Endothelial cell of umbilical vein (primary cell): ENCODE results near the gene IL4R. TPM values are rescaled to one million over a fixed set of nuclear protein-coding genes. Genes with fewer than 3 reads are reported as not detected.

Experiments used
- BruUV-seq: library from RNA; stranded (reverse); fragments of 400-500 nt; replicated peaks from 2 replicates; lab custom pipeline; 2021; lab: Mats Ljungman, UMichigan
- CTCF ChIA-PET: fragments of 300-600, 350-600 bp; sonication (Branson Sonifier 250); formaldehyde crosslinking; loops from one replicate; lab custom pipeline; 2021; ENCODE audit warnings: antibody characterized with exemption, inconsistent platforms; lab: Charles Lee
- POLR2A ChIA-PET: fragments of 300-600, 350-600 bp; sonication (Branson Sonifier 250); formaldehyde crosslinking; loops from one replicate; lab custom pipeline; 2021; ENCODE audit warnings: antibody characterized with exemption, inconsistent platforms; lab: Charles Lee
- DNase-seq: peaks from one replicate; pipeline ENCODE4 v3.0.0-alpha.2; 2011; ENCODE audit warnings: low read depth, low spot score
- FAIRE-seq: peaks from 2 replicates; lab custom pipeline; 2011; peaks lifted over from hg19 to GRCh38; lab: Jason Lieb, UNC
- H2AFZ ChIP-seq: 2 replicates; pipeline ENCODE4 v1.6.0; 2012; ENCODE audit warnings: low read depth, low read length, control low read depth, inconsistent platforms
- H3K27ac ChIP-seq: 2 replicates; pipeline ENCODE4 v1.5.1; 2011; ENCODE audit warnings: low read depth, mild to moderate bottlenecking, control low read depth, low read length, moderate library complexity; ENCODE audit not compliant: insufficient read depth
- H3K27me3 ChIP-seq, 2 experiments: 2 replicates each; pipeline versions ENCODE4 v1.6.0 to v1.6.1; 2011; ENCODE audit warnings: low read length in 2 of 2, mixed read lengths in 1 of 2; ENCODE audit not compliant: control insufficient read depth in 2 of 2, insufficient read depth in 2 of 2
- H3K36me3 ChIP-seq, 2 experiments: 2 replicates in 1 of 2; 3 replicates in 1 of 2; pipeline ENCODE4 v1.5.1; 2011; ENCODE audit warnings: low read length in 2 of 2, mild to moderate bottlenecking in 1 of 2, moderate library complexity in 1 of 2; ENCODE audit not compliant: control insufficient read depth in 2 of 2, insufficient read depth in 2 of 2; ENCODE audit errors: extremely low read depth in 1 of 2
- H3K4me1 ChIP-seq: 3 replicates; pipeline ENCODE4 v1.5.1; 2011; ENCODE audit warnings: mild to moderate bottlenecking, low read length; ENCODE audit not compliant: control insufficient read depth, insufficient read depth; ENCODE audit errors: extremely low read depth
- H3K4me2 ChIP-seq: 2 replicates; pipeline ENCODE4 v1.6.1; 2011; ENCODE audit warnings: low read length, control low read depth, mixed read lengths; ENCODE audit not compliant: insufficient read depth
- H3K4me3 ChIP-seq, 3 experiments: fragments of 200-600 bp in 1 of 3; sonication (generic), shearing (Covaris generic) in 1 of 3; replicated peaks in 1 of 3; 2 replicates each; pipeline ENCODE4 v1.5.1; 2011 to 2016; ENCODE audit warnings: control low read depth in 3 of 3, low read length in 3 of 3, mild to moderate bottlenecking in 2 of 3, inconsistent platforms in 1 of 3, low read depth in 1 of 3, moderate library complexity in 1 of 3; ENCODE audit not compliant: insufficient read depth in 1 of 3
- H3K79me2 ChIP-seq: 2 replicates; pipeline ENCODE4 v1.6.0; 2012; ENCODE audit warnings: low read length, inconsistent platforms; ENCODE audit not compliant: control insufficient read depth, insufficient read depth
- H3K9ac ChIP-seq: replicated peaks from 2 replicates; pipeline ENCODE3; 2011; ENCODE audit warnings: low read length, control low read depth; ENCODE audit not compliant: insufficient read depth; ENCODE audit errors: extremely low read depth
- H3K9me1 ChIP-seq: replicated peaks from 3 replicates; pipeline ENCODE4 v1.6.0; 2011; ENCODE audit warnings: mild to moderate bottlenecking, low read length; ENCODE audit not compliant: control insufficient read depth, insufficient read depth; ENCODE audit errors: extremely low read depth
- H3K9me3 ChIP-seq: replicated peaks from 2 replicates; pipeline ENCODE4 v1.5.1; 2012; ENCODE audit warnings: low read length, inconsistent platforms; ENCODE audit not compliant: control insufficient read depth, insufficient read depth
- H4K20me1 ChIP-seq: replicated peaks from 2 replicates; pipeline ENCODE3; 2011; ENCODE audit warnings: mild to moderate bottlenecking, low read length; ENCODE audit not compliant: control insufficient read depth, insufficient read depth; ENCODE audit errors: extremely low read depth
- EZH2 ChIP-seq: IDR thresholded peaks from 2 replicates; pipeline ENCODE4 v1.6.1; 2012; ENCODE audit warnings: borderline replicate concordance, low read depth, mild to moderate bottlenecking, moderate library complexity, low read length, inconsistent platforms; ENCODE audit not compliant: severe bottlenecking
- POLR2A ChIP-seq: IDR thresholded peaks from 2 replicates; pipeline ENCODE4 v1.6.1; 2012; ENCODE audit warnings: low read depth, mild to moderate bottlenecking, control low read depth, low read length
- dilution Hi-C: fragments of 300-500 bp; cut with MboI; formaldehyde crosslinking; loops from one replicate; pipeline ENCODE4 v1.15.0; 2019; ENCODE audit warnings: low sequenced_read_pairs; ENCODE audit not compliant: extremely low pct_ligation_motif_present
- intact Hi-C: fragments of 100-400 bp; cut with micrococcal nuclease; formaldehyde crosslinking; loops from one replicate; pipeline ENCODE4 v1.10.0; 2022
- polyA plus RNA-seq, 4 experiments: library from polyadenylated mRNA; depleted of rRNA in 3 of 4; stranded (reverse) in 3 of 4; unstranded in 1 of 4; fragments of >200 nt; gene quantifications; 2 replicates each; pipeline versions ENCODE4 v1.2.1 to v1.2.3, GENCODE V29; 2011 to 2012; ENCODE audit warnings: missing spikeins in 1 of 4
- total RNA-seq: library from RNA; stranded (reverse); gene quantifications from 2 replicates; pipeline ENCODE4 v1.2.3, GENCODE V29; 2021
- TF ChIP-seq, protein P1 (sequence below), 2 donors: IDR thresholded peaks; 1 replicate in 1 of 2; 2 replicates in 1 of 2; pipeline ENCODE4 v1.5.1; 2011; ENCODE audit warnings: low read length in 2 of 2, mild to moderate bottlenecking in 2 of 2, moderate library complexity in 2 of 2, control low read depth in 1 of 2, inconsistent platforms in 1 of 2, low read depth in 1 of 2; ENCODE audit not compliant: insufficient read depth in 1 of 2; ENCODE audit errors: extremely low read depth in 1 of 2

The IL4R gene
- total and polyA plus RNA-seq, 2 donors (not counting 3 experiments of a cell fraction or from before 2014, with no cell fraction given), result 138 to 139 TPM

DNA sequence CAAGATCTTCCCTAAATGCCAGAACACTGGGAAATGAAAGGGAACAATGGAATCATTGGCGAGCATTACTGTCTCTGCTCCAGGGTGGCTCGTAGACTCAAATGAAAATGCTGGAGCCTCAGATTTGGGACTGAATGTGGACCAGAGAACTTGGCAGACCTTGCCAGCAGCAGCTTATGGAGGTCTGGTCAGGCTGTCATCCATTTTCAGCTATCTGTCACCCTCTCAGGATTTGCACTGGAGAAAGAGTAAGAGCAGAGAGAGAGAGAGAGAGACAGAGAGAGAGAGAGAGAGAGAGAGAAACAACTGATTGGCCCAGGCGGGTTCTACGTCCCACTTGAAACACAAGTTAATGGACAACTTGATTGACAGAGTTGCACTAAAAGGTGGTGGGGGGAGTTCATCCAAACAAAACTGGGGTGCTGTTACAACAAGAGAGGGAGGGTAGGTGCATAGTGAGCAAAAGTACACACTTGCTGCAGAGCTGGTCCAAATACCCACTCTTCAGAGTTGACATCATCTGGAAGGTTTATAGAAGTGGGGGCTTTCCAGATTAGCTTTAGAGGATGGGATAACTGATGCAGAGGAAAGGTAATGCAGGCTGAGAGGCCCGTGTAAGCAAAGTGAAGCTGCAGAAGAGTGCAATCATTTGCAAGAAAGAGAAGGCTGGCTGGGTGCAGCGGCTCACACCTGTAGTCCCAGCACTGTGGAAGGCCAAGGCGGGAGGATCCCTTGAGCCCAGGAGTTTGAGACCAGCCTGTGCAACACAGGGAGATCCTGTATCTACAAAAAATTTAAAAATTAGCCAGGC is 28.7 kb upstream of the IL4R start:
- no peaks in the 10 kb centered on the region for H4K20me1 ChIP-seq
- no peak overlapping the region for H2AFZ ChIP-seq
- TF ChIP-seq, protein P1, sequence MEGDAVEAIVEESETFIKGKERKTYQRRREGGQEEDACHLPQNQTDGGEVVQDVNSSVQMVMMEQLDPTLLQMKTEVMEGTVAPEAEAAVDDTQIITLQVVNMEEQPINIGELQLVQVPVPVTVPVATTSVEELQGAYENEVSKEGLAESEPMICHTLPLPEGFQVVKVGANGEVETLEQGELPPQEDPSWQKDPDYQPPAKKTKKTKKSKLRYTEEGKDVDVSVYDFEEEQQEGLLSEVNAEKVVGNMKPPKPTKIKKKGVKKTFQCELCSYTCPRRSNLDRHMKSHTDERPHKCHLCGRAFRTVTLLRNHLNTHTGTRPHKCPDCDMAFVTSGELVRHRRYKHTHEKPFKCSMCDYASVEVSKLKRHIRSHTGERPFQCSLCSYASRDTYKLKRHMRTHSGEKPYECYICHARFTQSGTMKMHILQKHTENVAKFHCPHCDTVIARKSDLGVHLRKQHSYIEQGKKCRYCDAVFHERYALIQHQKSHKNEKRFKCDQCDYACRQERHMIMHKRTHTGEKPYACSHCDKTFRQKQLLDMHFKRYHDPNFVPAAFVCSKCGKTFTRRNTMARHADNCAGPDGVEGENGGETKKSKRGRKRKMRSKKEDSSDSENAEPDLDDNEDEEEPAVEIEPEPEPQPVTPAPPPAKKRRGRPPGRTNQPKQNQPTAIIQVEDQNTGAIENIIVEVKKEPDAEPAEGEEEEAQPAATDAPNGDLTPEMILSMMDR (IDR thresholded peaks at IDR 0.05; ENCODE audit: extremely low read depth in 1 of 2, insufficient read depth in 1 of 2, low read depth in 1 of 2, low read length in 2 of 2), result no peak
- TF ChIP-seq POLR2A (no peak), EZH2 (no peak)
- no peaks in the 10 kb centered on the region for H3K27me3 ChIP-seq
- H3K9me3 ChIP-seq, result no peaks in the 10 kb centered on the region
- dilution Hi-C loops, result no loop called here
- H3K4me2 ChIP-seq, result no peak overlapping the region
- H3K27ac ChIP-seq, result no peak overlapping the region
- no peaks in the 10 kb centered on the region for H3K9me1 ChIP-seq
- intact Hi-C loops, result no loop called here
- no peak for FAIRE-seq
- H3K79me2 ChIP-seq, result no peaks in the 10 kb centered on the region
- CTCF ChIA-PET, result interaction anchor here (0.9 to 2.4 kb wide), 2 partner anchors 11 to 50 kb away, joined by 3 to 11 read pairs; no protein-coding TSS in a partner anchor
- H3K4me3 ChIP-seq, result no peak overlapping the region
- peaks cover 15% of the 10 kb centered on the region for H3K4me1 ChIP-seq
- H3K9ac ChIP-seq, result no peak overlapping the region
- POLR2A ChIA-PET, result no interaction called here
- BruUV-seq, result no TSS peak
- DNase-seq, result no peak
- no peaks in the 10 kb centered on the region for H3K36me3 ChIP-seq
